Endothelial cell of umbilical vein (primary cell): Measurements from ENCODE around the gene SLC10A4. TPM values are rescaled to one million over a fixed set of nuclear protein-coding genes. Genes with fewer than 3 reads are reported as not detected.

Experiments
- BruUV-seq: library from RNA; stranded (reverse); fragments of 400-500 nt; replicated peaks from 2 replicates; lab custom pipeline; 2021; lab: Mats Ljungman, UMichigan
- CTCF ChIA-PET: fragments of 300-600, 350-600 bp; sonication (Branson Sonifier 250); formaldehyde crosslinking; loops from one replicate; lab custom pipeline; 2021; ENCODE audit warnings: antibody characterized with exemption, inconsistent platforms; lab: Charles Lee
- POLR2A ChIA-PET: fragments of 300-600, 350-600 bp; sonication (Branson Sonifier 250); formaldehyde crosslinking; loops from one replicate; lab custom pipeline; 2021; ENCODE audit warnings: antibody characterized with exemption, inconsistent platforms; lab: Charles Lee
- DNase-seq: peaks from one replicate; pipeline ENCODE4 v3.0.0-alpha.2; 2011; ENCODE audit warnings: low read depth, low spot score
- FAIRE-seq: peaks from 2 replicates; lab custom pipeline; 2011; peaks lifted over from hg19 to GRCh38; lab: Jason Lieb, UNC
- H2AFZ ChIP-seq: 2 replicates; pipeline ENCODE4 v1.6.0; 2012; ENCODE audit warnings: low read depth, low read length, control low read depth, inconsistent platforms
- H3K27ac ChIP-seq: 2 replicates; pipeline ENCODE4 v1.5.1; 2011; ENCODE audit warnings: low read depth, mild to moderate bottlenecking, control low read depth, low read length, moderate library complexity; ENCODE audit not compliant: insufficient read depth
- H3K27me3 ChIP-seq, 2 experiments: 2 replicates each; pipeline versions ENCODE4 v1.6.0 to v1.6.1; 2011; ENCODE audit warnings: low read length in 2 of 2, mixed read lengths in 1 of 2; ENCODE audit not compliant: control insufficient read depth in 2 of 2, insufficient read depth in 2 of 2
- H3K36me3 ChIP-seq, 2 experiments: 2 replicates in 1 of 2; 3 replicates in 1 of 2; pipeline ENCODE4 v1.5.1; 2011; ENCODE audit warnings: low read length in 2 of 2, mild to moderate bottlenecking in 1 of 2, moderate library complexity in 1 of 2; ENCODE audit not compliant: control insufficient read depth in 2 of 2, insufficient read depth in 2 of 2; ENCODE audit errors: extremely low read depth in 1 of 2
- H3K4me1 ChIP-seq: 3 replicates; pipeline ENCODE4 v1.5.1; 2011; ENCODE audit warnings: mild to moderate bottlenecking, low read length; ENCODE audit not compliant: control insufficient read depth, insufficient read depth; ENCODE audit errors: extremely low read depth
- H3K4me2 ChIP-seq: 2 replicates; pipeline ENCODE4 v1.6.1; 2011; ENCODE audit warnings: low read length, control low read depth, mixed read lengths; ENCODE audit not compliant: insufficient read depth
- H3K4me3 ChIP-seq, 3 experiments: fragments of 200-600 bp in 1 of 3; sonication (generic), shearing (Covaris generic) in 1 of 3; replicated peaks in 1 of 3; 2 replicates each; pipeline ENCODE4 v1.5.1; 2011 to 2016; ENCODE audit warnings: control low read depth in 3 of 3, low read length in 3 of 3, mild to moderate bottlenecking in 2 of 3, inconsistent platforms in 1 of 3, low read depth in 1 of 3, moderate library complexity in 1 of 3; ENCODE audit not compliant: insufficient read depth in 1 of 3
- H3K79me2 ChIP-seq: 2 replicates; pipeline ENCODE4 v1.6.0; 2012; ENCODE audit warnings: low read length, inconsistent platforms; ENCODE audit not compliant: control insufficient read depth, insufficient read depth
- H3K9ac ChIP-seq: replicated peaks from 2 replicates; pipeline ENCODE3; 2011; ENCODE audit warnings: low read length, control low read depth; ENCODE audit not compliant: insufficient read depth; ENCODE audit errors: extremely low read depth
- H3K9me1 ChIP-seq: replicated peaks from 3 replicates; pipeline ENCODE4 v1.6.0; 2011; ENCODE audit warnings: mild to moderate bottlenecking, low read length; ENCODE audit not compliant: control insufficient read depth, insufficient read depth; ENCODE audit errors: extremely low read depth
- H3K9me3 ChIP-seq: replicated peaks from 2 replicates; pipeline ENCODE4 v1.5.1; 2012; ENCODE audit warnings: low read length, inconsistent platforms; ENCODE audit not compliant: control insufficient read depth, insufficient read depth
- H4K20me1 ChIP-seq: replicated peaks from 2 replicates; pipeline ENCODE3; 2011; ENCODE audit warnings: mild to moderate bottlenecking, low read length; ENCODE audit not compliant: control insufficient read depth, insufficient read depth; ENCODE audit errors: extremely low read depth
- EZH2 ChIP-seq: IDR thresholded peaks from 2 replicates; pipeline ENCODE4 v1.6.1; 2012; ENCODE audit warnings: borderline replicate concordance, low read depth, mild to moderate bottlenecking, moderate library complexity, low read length, inconsistent platforms; ENCODE audit not compliant: severe bottlenecking
- FOS ChIP-seq: IDR thresholded peaks from 2 replicates; pipeline ENCODE4 v1.6.1; 2011; ENCODE audit warnings: mild to moderate bottlenecking, low read length, moderate library complexity, borderline replicate concordance; ENCODE audit not compliant: insufficient read depth
- GATA2 ChIP-seq: IDR thresholded peaks from 2 replicates; pipeline ENCODE4 v1.7.0; 2011; ENCODE audit warnings: low read depth, mild to moderate bottlenecking, moderate library complexity, mixed read lengths, low read length; ENCODE audit not compliant: insufficient read length, insufficient read depth
- JUN ChIP-seq: IDR thresholded peaks from 2 replicates; pipeline ENCODE4 v1.6.1; 2011; ENCODE audit warnings: borderline replicate concordance, low read depth; ENCODE audit not compliant: insufficient read length, insufficient read depth
- MYC ChIP-seq: IDR thresholded peaks from one replicate; pipeline ENCODE4 v1.6.1; 2011; ENCODE audit warnings: mild to moderate bottlenecking, low read depth, low read length
- POLR2A ChIP-seq: IDR thresholded peaks from 2 replicates; pipeline ENCODE4 v1.6.1; 2012; ENCODE audit warnings: low read depth, mild to moderate bottlenecking, control low read depth, low read length
- POLR2AphosphoS5 ChIP-seq: IDR thresholded peaks from 2 replicates; pipeline ENCODE4 v1.6.1; 2012; ENCODE audit warnings: low read depth, mild to moderate bottlenecking, control low read depth, low read length, moderate library complexity; ENCODE audit not compliant: insufficient read depth
- dilution Hi-C: fragments of 300-500 bp; cut with MboI; formaldehyde crosslinking; loops from one replicate; pipeline ENCODE4 v1.15.0; 2019; ENCODE audit warnings: low sequenced_read_pairs; ENCODE audit not compliant: extremely low pct_ligation_motif_present
- intact Hi-C: fragments of 100-400 bp; cut with micrococcal nuclease; formaldehyde crosslinking; loops from one replicate; pipeline ENCODE4 v1.10.0; 2022
- polyA plus RNA-seq, 4 experiments: library from polyadenylated mRNA; depleted of rRNA in 3 of 4; stranded (reverse) in 3 of 4; unstranded in 1 of 4; fragments of >200 nt; gene quantifications; 2 replicates each; pipeline versions ENCODE4 v1.2.1 to v1.2.3, GENCODE V29; 2011 to 2012; ENCODE audit warnings: missing spikeins in 1 of 4
- total RNA-seq: library from RNA; stranded (reverse); gene quantifications from 2 replicates; pipeline ENCODE4 v1.2.3, GENCODE V29; 2021
- TF ChIP-seq, protein P1 (sequence below), 2 donors: IDR thresholded peaks; 1 replicate in 1 of 2; 2 replicates in 1 of 2; pipeline ENCODE4 v1.5.1; 2011; ENCODE audit warnings: low read length in 2 of 2, mild to moderate bottlenecking in 2 of 2, moderate library complexity in 2 of 2, control low read depth in 1 of 2, inconsistent platforms in 1 of 2, low read depth in 1 of 2; ENCODE audit not compliant: insufficient read depth in 1 of 2; ENCODE audit errors: extremely low read depth in 1 of 2
- TF ChIP-seq, protein P2 (sequence below): IDR thresholded peaks from 2 replicates; pipeline ENCODE4 v1.6.1; 2011; ENCODE audit not compliant: insufficient read depth, insufficient read length

The SLC10A4 gene
- total and polyA plus RNA-seq, 2 donors (not counting 3 experiments of a cell fraction or from before 2014, with no cell fraction given): 0.06 TPM; not detected in 1

DNA sequence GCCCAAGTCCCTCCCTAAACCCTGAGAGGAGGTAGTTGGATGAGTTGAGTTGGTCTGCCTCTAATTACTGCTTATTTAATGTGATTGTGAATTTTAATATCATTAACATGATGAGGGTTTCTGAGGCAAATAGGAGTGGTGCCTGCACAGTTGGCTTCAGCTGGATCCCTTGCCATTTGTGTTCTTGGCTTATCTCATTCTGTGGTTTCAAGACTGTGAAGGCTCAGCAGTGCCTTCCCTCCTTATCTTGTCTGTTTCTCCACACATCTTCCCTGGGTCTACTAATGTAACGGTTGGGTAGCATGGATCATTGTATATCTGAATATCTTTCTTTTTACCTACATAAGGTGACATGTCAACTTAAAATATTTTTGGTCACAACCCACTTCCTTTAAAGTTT, 1.6 kb upstream of the SLC10A4 start:
- ChIA-PET POLR2A (no interaction called here), CTCF (no interaction called here)
- H3K4me2 ChIP-seq: no peak overlapping the region
- TF ChIP-seq JUN (no peak), GATA2 (no peak), MYC (no peak), FOS (no peak), EZH2 (no peak), POLR2AphosphoS5 (no peak), POLR2A (no peak)
- TF ChIP-seq, protein P1, sequence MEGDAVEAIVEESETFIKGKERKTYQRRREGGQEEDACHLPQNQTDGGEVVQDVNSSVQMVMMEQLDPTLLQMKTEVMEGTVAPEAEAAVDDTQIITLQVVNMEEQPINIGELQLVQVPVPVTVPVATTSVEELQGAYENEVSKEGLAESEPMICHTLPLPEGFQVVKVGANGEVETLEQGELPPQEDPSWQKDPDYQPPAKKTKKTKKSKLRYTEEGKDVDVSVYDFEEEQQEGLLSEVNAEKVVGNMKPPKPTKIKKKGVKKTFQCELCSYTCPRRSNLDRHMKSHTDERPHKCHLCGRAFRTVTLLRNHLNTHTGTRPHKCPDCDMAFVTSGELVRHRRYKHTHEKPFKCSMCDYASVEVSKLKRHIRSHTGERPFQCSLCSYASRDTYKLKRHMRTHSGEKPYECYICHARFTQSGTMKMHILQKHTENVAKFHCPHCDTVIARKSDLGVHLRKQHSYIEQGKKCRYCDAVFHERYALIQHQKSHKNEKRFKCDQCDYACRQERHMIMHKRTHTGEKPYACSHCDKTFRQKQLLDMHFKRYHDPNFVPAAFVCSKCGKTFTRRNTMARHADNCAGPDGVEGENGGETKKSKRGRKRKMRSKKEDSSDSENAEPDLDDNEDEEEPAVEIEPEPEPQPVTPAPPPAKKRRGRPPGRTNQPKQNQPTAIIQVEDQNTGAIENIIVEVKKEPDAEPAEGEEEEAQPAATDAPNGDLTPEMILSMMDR (IDR thresholded peaks at IDR 0.05; ENCODE audit: extremely low read depth in 1 of 2, insufficient read depth in 1 of 2, low read depth in 1 of 2, low read length in 2 of 2): no peak
- TF ChIP-seq, protein P2, sequence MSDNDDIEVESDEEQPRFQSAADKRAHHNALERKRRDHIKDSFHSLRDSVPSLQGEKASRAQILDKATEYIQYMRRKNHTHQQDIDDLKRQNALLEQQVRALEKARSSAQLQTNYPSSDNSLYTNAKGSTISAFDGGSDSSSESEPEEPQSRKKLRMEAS: no peak
- no peak overlapping the region for H3K9ac ChIP-seq
- peaks cover 43 to 56% of the 10 kb centered on the region in 2 experiments for H3K27me3 ChIP-seq
- H3K9me1 ChIP-seq: no peaks in the 10 kb centered on the region
- H2AFZ ChIP-seq: no peak overlapping the region
- no peaks in the 10 kb centered on the region for H3K36me3 ChIP-seq
- no TSS peak for BruUV-seq
- H4K20me1 ChIP-seq: no peaks in the 10 kb centered on the region
- DNase-seq (no peak), FAIRE-seq (no peak)
- no peak overlapping the region for H3K27ac ChIP-seq
- dilution Hi-C loops: no loop called here
- no peaks in the 10 kb centered on the region for H3K79me2 ChIP-seq
- intact Hi-C loops: no loop called here
- no peaks in the 10 kb centered on the region for H3K9me3 ChIP-seq
- no peaks in the 10 kb centered on the region for H3K4me1 ChIP-seq
- H3K4me3 ChIP-seq: no peak overlapping the region
